Measurements from ENCODE around the gene RGL1. TPM values are rescaled to one million over a fixed set of nuclear protein-coding genes. Genes with fewer than 3 reads are reported as not detected.

The RGL1 gene
- total RNA-seq, 1 experiment from 2014 or later, result 4.8 TPM

DNA sequence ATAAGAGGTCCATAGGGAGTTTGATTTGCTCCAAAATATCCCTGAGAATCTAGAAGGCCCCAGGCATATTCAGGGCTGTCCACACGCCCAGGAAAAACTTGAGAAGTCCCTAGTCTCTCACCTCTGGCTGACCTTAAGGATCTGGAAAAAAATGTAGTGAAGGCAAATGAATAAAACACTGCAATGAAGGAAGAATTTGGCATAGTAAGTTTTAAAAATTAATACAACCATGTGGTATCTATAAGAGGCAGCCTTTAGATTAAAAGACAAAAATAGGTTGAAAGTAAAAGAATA, 141.3 kb downstream of the RGL1 start:
- peaks cover 3% of the 10 kb centered on the region for H3K9me3 Mint-ChIP-seq (ENCODE audit: low read depth, unreplicated experiment)
- no peak for DNase-seq
- no peaks in the 10 kb centered on the region for H3K27me3 Mint-ChIP-seq (ENCODE audit: unreplicated experiment)
- CTCF ChIA-PET, result no interaction called here
- intact Hi-C loops (cut with micrococcal nuclease; ENCODE audit: unreplicated experiment), result no loop called here
- no peak overlapping the region for H3K4me3 Mint-ChIP-seq (ENCODE audit: low read depth, unreplicated experiment)
- no TSS peak for BruUV-seq (replicated peaks)
- H3K27ac Mint-ChIP-seq (ENCODE audit: unreplicated experiment), result no peak overlapping the region
- H3K36me3 Mint-ChIP-seq (ENCODE audit: insufficient read depth, unreplicated experiment), result no peaks in the 10 kb centered on the region
- peaks cover 12% of the 10 kb centered on the region for H3K4me1 Mint-ChIP-seq (ENCODE audit: low read depth, unreplicated experiment)
- TF ChIP-seq, protein P1, sequence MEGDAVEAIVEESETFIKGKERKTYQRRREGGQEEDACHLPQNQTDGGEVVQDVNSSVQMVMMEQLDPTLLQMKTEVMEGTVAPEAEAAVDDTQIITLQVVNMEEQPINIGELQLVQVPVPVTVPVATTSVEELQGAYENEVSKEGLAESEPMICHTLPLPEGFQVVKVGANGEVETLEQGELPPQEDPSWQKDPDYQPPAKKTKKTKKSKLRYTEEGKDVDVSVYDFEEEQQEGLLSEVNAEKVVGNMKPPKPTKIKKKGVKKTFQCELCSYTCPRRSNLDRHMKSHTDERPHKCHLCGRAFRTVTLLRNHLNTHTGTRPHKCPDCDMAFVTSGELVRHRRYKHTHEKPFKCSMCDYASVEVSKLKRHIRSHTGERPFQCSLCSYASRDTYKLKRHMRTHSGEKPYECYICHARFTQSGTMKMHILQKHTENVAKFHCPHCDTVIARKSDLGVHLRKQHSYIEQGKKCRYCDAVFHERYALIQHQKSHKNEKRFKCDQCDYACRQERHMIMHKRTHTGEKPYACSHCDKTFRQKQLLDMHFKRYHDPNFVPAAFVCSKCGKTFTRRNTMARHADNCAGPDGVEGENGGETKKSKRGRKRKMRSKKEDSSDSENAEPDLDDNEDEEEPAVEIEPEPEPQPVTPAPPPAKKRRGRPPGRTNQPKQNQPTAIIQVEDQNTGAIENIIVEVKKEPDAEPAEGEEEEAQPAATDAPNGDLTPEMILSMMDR (IDR thresholded peaks at IDR 0.05; ENCODE audit: unreplicated experiment), result no peak

DNA sequence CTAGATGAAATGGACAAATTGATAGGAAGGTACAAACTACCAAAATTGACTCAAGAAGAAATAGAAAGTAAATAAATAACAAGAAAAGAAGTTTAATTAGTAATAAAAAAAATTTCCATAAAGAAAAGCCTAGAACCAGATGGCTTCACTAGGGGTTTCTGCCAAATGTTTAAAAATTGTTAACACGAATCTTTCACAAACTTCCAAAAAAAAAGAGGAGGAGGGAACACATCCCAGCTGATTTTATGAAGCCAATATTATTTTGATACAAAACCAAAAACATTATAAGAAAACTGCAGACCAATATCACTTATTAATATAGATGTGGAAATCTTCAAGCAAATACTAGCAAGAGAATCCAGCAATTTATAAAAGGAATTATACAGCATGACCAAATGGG, 143.1 kb downstream of the RGL1 start:
- Mint-ChIP-seq H3K4me1 (ENCODE audit: low read depth, unreplicated experiment) (peaks cover 6% of the 10 kb centered on the region), H3K27ac (ENCODE audit: unreplicated experiment) (no peak overlapping the region), H3K9me3 (ENCODE audit: low read depth, unreplicated experiment) (peaks cover 3% of the 10 kb centered on the region), H3K36me3 (ENCODE audit: insufficient read depth, unreplicated experiment) (no peaks in the 10 kb centered on the region), H3K4me3 (ENCODE audit: low read depth, unreplicated experiment) (no peak overlapping the region), H3K27me3 (ENCODE audit: unreplicated experiment) (no peaks in the 10 kb centered on the region)
- intact Hi-C loops (cut with micrococcal nuclease; ENCODE audit: unreplicated experiment), result no loop called here
- BruUV-seq (replicated peaks), result no TSS peak
- no peak for DNase-seq
- TF ChIP-seq, protein P1 (IDR thresholded peaks at IDR 0.05; ENCODE audit: unreplicated experiment), result no peak
- CTCF ChIA-PET, result no interaction called here

GRCh38 chr1:183952101-183952500, 147.2 kb downstream of the RGL1 start:
- Mint-ChIP-seq H3K27me3 (ENCODE audit: unreplicated experiment) (no peaks in the 10 kb centered on the region), H3K36me3 (ENCODE audit: insufficient read depth, unreplicated experiment) (no peaks in the 10 kb centered on the region), H3K4me3 (ENCODE audit: low read depth, unreplicated experiment) (no peak overlapping the region), H3K27ac (ENCODE audit: unreplicated experiment) (no peak overlapping the region), H3K4me1 (ENCODE audit: low read depth, unreplicated experiment) (peaks cover 9% of the 10 kb centered on the region), H3K9me3 (ENCODE audit: low read depth, unreplicated experiment) (peaks cover 3% of the 10 kb centered on the region)
- CTCF ChIA-PET, result no interaction called here
- TF ChIP-seq, protein P1 (IDR thresholded peaks at IDR 0.05; ENCODE audit: unreplicated experiment), result no peak
- BruUV-seq (replicated peaks), result no TSS peak
- no peak for DNase-seq
- intact Hi-C loops (cut with micrococcal nuclease; ENCODE audit: unreplicated experiment), result loop anchor here (10.0 kb wide), 1 partner anchor 263 kb away; no protein-coding TSS in a partner anchor

GRCh38 chr1:183953031-183953430, 148.1 kb downstream of the RGL1 start:
- H3K4me3 Mint-ChIP-seq (ENCODE audit: low read depth, unreplicated experiment), result no peak overlapping the region
- H3K27ac Mint-ChIP-seq (ENCODE audit: unreplicated experiment), result no peak overlapping the region
- peaks cover 9% of the 10 kb centered on the region for H3K4me1 Mint-ChIP-seq (ENCODE audit: low read depth, unreplicated experiment)
- TF ChIP-seq, protein P1 (IDR thresholded peaks at IDR 0.05; ENCODE audit: unreplicated experiment), result no peak
- no peaks in the 10 kb centered on the region for H3K27me3 Mint-ChIP-seq (ENCODE audit: unreplicated experiment)
- intact Hi-C loops (cut with micrococcal nuclease; ENCODE audit: unreplicated experiment), result loop anchor here (10.0 kb wide), 1 partner anchor 262 kb away; no protein-coding TSS in a partner anchor
- DNase-seq, result no peak
- CTCF ChIA-PET, result no interaction called here
- peaks cover 3% of the 10 kb centered on the region for H3K9me3 Mint-ChIP-seq (ENCODE audit: low read depth, unreplicated experiment)
- no TSS peak for BruUV-seq (replicated peaks)
- no peaks in the 10 kb centered on the region for H3K36me3 Mint-ChIP-seq (ENCODE audit: insufficient read depth, unreplicated experiment)
